Fibroblast of lung (primary cell): ENCODE results near the gene TRAP1.

Experiments
- EZH2 ChIP-seq: IDR thresholded peaks from 2 replicates; pipeline ENCODE4 v1.5.1; 2012; ENCODE audit warnings: low read length, control low read depth, mild to moderate bottlenecking; ENCODE audit errors: missing control alignments
- TF ChIP-seq, protein P1 (sequence below), 2 donors: IDR thresholded peaks in 1 of 2; conservative IDR thresholded peaks in 1 of 2; 1 replicate in 1 of 2; 2 replicates in 1 of 2; pipeline ENCODE4 v1.5.1; 2011 to 2012; ENCODE audit warnings: low read length in 2 of 2, control low read depth in 1 of 2, inconsistent platforms in 1 of 2, low read depth in 1 of 2, mild to moderate bottlenecking in 1 of 2

- TF ChIP-seq, protein P1, sequence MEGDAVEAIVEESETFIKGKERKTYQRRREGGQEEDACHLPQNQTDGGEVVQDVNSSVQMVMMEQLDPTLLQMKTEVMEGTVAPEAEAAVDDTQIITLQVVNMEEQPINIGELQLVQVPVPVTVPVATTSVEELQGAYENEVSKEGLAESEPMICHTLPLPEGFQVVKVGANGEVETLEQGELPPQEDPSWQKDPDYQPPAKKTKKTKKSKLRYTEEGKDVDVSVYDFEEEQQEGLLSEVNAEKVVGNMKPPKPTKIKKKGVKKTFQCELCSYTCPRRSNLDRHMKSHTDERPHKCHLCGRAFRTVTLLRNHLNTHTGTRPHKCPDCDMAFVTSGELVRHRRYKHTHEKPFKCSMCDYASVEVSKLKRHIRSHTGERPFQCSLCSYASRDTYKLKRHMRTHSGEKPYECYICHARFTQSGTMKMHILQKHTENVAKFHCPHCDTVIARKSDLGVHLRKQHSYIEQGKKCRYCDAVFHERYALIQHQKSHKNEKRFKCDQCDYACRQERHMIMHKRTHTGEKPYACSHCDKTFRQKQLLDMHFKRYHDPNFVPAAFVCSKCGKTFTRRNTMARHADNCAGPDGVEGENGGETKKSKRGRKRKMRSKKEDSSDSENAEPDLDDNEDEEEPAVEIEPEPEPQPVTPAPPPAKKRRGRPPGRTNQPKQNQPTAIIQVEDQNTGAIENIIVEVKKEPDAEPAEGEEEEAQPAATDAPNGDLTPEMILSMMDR (conservative IDR thresholded peaks at IDR 0.05 in 1 of 2, IDR thresholded peaks at IDR 0.05 in 1 of 2; ENCODE audit: low read depth in 1 of 2, low read length in 2 of 2) = no peak
- no peak for TF ChIP-seq EZH2
These were observed 55.4 kb downstream of the TRAP1 start for GRCh38 chr16:3661922-3662321.
